ENCODE results near the gene KLF8.

Gene KLF8

DNA sequence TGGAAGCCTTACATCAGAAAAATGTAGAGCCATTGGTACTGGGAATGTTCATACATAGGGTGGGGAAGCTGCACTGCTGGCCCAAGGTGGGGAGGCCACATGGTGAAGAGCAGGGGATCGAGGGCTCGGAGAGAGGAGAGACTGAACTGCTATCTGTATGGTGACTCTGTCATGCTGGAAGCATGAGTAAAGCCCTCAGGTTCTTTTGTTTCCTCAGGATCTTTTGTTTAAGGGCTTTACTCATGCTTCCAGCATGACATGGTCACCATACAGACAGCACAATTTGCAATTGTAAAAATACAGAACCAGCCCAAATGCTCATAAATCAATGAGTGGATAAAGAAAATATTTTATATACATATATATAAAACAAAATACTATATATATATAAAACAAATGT, 78.4 kb downstream of the KLF8 start:
- DNase-seq (ENCODE audit: low read depth) = no peak

DNA sequence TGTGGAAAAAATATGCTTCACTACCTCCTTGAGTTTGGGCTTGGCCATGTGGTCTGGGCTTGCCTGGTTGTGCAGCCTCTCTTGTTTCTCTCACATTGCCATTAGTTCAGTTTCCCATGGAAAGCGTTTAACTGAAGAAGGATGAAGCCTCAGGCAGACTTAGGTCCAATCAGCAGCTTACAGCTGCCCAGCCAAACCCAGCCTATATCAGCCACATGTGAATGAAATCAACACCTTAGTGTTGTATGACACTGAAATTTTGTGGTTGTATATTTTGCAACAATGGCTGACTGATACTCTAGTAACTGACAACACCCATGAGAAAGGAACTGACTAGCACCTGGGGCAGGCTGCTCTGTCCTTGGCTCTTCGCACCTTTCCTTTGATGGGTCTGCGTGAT, 81.2 kb downstream of the KLF8 start:
- no peak for DNase-seq (ENCODE audit: low read depth)

DNA sequence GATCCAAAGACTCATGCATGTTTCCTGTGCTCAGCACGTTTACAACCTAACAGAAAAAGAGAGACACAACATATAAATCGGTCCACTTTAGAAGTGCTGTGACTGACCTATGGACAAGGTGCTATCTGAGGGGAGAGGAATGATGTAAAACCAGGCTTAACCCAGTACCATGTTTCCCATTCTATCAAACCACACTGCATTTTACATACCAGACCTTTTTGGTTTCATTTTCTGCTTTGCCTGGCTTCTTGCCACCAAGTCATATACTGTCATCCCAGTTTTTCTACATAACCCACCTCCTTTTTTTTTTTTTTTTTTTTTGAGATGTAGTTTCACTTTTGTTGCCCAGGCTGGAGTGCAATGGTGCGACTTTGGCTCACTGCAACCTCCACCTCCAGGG, 82.2 kb downstream of the KLF8 start:
- DNase-seq (ENCODE audit: low read depth) = no peak

DNA sequence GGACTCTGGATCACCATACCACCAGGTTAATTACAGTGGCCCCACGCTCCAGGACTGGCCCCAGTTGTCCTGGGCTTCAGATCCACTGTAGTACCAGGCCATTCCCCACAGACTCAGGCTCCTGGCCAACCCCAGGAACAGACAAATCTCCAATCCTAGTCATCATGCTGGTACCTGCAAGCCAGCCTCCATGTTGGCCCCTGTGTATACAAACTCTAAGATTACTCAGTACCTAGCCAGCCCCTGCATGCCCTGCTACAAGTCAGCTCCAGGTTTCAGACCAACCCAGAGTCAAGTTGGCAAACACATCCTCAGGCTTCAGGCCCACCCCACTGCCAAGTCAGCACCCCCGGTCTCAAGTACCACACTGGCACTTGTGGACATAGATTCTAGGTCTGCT, 85.9 kb downstream of the KLF8 start:
- DNase-seq (ENCODE audit: low read depth) = no peak

DNA sequence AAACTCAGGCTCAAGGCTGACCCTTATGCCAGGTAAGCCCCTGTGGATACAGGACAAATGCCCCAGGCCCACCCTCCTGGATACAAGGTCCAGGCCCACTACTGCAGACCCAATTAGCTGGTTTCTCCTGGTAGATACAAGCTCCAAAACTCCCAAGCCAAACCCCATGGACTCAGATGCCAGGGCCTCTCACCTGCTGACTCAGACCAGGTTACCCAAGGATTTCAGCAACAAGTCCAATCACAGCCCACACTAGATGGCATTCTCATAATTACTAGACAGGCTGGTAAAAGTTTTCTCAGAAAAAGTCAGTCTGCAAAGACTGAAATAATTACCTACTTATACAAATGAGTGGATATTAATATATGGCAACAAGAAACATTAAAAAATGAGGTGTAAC, 87.0 kb downstream of the KLF8 start:
- DNase-seq (ENCODE audit: low read depth) = no peak
